Liver (tissue), 3 donors: ENCODE measurements around the gene MLXIP.

Source experiments
- ATF3 ChIP-seq: IDR thresholded peaks from 2 replicates; pipeline ENCODE4 v1.6.1; 2016; ENCODE audit warnings: antibody characterized with exemption
- CTCF ChIP-seq: fragments of 150-350 bp; IDR thresholded peaks from 2 replicates; pipeline ENCODE4 v1.5.1; 2017; ENCODE audit warnings: improper control_type of control experiment, low read depth, low read length; ENCODE audit not compliant: missing input control
- FOXA1 ChIP-seq: IDR thresholded peaks from 2 replicates; pipeline ENCODE4 v1.6.1; 2016; ENCODE audit warnings: antibody characterized with exemption
- JUND ChIP-seq, 2 donors: IDR thresholded peaks; 2 replicates each; pipeline ENCODE4 v1.6.1; 2016; ENCODE audit warnings: antibody characterized with exemption in 2 of 2
- MAX ChIP-seq: IDR thresholded peaks from 2 replicates; pipeline ENCODE4 v1.6.1; 2016; ENCODE audit warnings: antibody characterized with exemption
- REST ChIP-seq: IDR thresholded peaks from 2 replicates; pipeline ENCODE4 v1.6.1; 2016; ENCODE audit warnings: antibody characterized with exemption, mild to moderate bottlenecking
- RXRA ChIP-seq, 2 donors: IDR thresholded peaks; 2 replicates each; pipeline ENCODE4 v1.6.1; 2017 to 2018; ENCODE audit warnings: antibody characterized with exemption in 2 of 2, mild to moderate bottlenecking in 1 of 2
- SP1 ChIP-seq: IDR thresholded peaks from 2 replicates; pipeline ENCODE4 v1.6.1; 2018; ENCODE audit warnings: antibody characterized with exemption, mild to moderate bottlenecking
- TAF1 ChIP-seq: conservative IDR thresholded peaks from 2 replicates; pipeline ENCODE4 v1.6.1; 2016; ENCODE audit warnings: antibody characterized with exemption, mild to moderate bottlenecking
- ZBTB33 ChIP-seq: IDR thresholded peaks from 2 replicates; pipeline ENCODE4 v1.6.1; 2016; ENCODE audit warnings: antibody characterized with exemption
- donor health status: healthy.
- donor health status: healthy.

GRCh38 chr12:122174155-122174845 lies 95.7 kb downstream of the MLXIP start, which contains the start of gene IL31:
- TF ChIP-seq CTCF (no peak), MAX (no peak), ZBTB33 (no peak), SP1 (no peak), REST (no peak), TAF1 (no peak), FOXA1 (no peak), JUND (IDR thresholded peaks at IDR 0.05) (no peak), RXRA (IDR thresholded peaks at IDR 0.05) (no peak), ATF3 (no peak)
